ENCODE results near the gene EPHB6. TPM values are rescaled to one million over a fixed set of nuclear protein-coding genes. Genes with fewer than 3 reads are reported as not detected.

EPHB6 gene
- polyA plus RNA-seq, 1 experiment, result 0.51 TPM

DNA sequence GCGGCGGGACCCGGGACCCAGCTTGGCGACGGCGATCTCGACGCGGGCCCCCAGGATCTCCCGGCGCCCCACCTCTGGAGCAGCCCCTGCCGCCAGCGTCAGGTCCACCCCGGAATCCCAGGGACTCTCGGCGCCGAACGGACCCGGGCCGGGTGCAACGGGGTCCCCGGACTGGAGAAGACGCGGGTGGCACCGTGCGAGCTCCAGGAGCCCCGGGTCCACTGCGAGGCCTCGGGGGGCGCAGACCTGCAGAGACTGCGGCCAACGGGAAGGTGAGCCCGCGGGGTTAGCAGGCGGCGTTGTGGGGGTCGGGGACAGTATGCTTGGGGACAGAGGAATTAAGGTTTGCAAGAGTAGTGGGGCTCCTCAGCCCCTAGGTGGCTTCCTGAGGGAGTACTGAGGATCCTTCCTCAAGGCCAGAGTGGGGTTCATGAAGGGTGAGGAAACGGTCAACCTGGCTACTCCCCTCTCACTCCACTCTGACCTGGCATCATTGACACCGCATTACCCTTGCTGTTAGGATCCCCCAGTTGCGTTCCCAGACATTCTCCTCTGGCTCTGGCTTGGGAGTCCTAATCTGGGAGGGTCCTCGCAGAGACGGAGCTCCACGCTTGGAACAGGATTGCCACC lies 353 bp downstream of the EPHB6 start:
- Histone ChIP-seq H3K9me3 (ENCODE audit: control insufficient read depth, insufficient read depth, low read length) (no peaks in the 10 kb centered on the region; the same call in 1 of the 2 replicates), H3K27me3 (ENCODE audit: control insufficient read depth, insufficient read depth, low read length) (peaks cover 13% of the 10 kb centered on the region), H3K27ac (ENCODE audit: low read depth, low read length) (no peak overlapping the region), H3K4me3 (ENCODE audit: low read depth, low read length) (peak overlapping the region; percentile 72)
- POLR2A ChIA-PET, result no interaction called here
- no peak for DNase-seq (ENCODE audit: low read depth, low spot score)
- TF ChIP-seq, protein P1, sequence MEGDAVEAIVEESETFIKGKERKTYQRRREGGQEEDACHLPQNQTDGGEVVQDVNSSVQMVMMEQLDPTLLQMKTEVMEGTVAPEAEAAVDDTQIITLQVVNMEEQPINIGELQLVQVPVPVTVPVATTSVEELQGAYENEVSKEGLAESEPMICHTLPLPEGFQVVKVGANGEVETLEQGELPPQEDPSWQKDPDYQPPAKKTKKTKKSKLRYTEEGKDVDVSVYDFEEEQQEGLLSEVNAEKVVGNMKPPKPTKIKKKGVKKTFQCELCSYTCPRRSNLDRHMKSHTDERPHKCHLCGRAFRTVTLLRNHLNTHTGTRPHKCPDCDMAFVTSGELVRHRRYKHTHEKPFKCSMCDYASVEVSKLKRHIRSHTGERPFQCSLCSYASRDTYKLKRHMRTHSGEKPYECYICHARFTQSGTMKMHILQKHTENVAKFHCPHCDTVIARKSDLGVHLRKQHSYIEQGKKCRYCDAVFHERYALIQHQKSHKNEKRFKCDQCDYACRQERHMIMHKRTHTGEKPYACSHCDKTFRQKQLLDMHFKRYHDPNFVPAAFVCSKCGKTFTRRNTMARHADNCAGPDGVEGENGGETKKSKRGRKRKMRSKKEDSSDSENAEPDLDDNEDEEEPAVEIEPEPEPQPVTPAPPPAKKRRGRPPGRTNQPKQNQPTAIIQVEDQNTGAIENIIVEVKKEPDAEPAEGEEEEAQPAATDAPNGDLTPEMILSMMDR (IDR thresholded peaks at IDR 0.05; ENCODE audit: low read depth, low read length), result no peak
- CTCF ChIA-PET, result interaction anchor here (0.6 to 1.6 kb wide), 4 partner anchors 9 to 409 kb away, joined by 3 to 8 read pairs (median 4); no protein-coding TSS in a partner anchor

GRCh38 chr7:142855756-142856564 lies 1.1 kb downstream of the EPHB6 start:
- CTCF ChIA-PET, result no interaction called here
- Histone ChIP-seq H3K27me3 (ENCODE audit: control insufficient read depth, insufficient read depth, low read length) (peaks cover 13% of the 10 kb centered on the region), H3K27ac (ENCODE audit: low read depth, low read length) (no peak overlapping the region), H3K4me3 (ENCODE audit: low read depth, low read length) (peak overlapping the region; percentile 72; the same call in 1 of the 2 replicates), H3K9me3 (ENCODE audit: control insufficient read depth, insufficient read depth, low read length) (no peaks in the 10 kb centered on the region; the same call in 1 of the 2 replicates)
- DNase-seq (ENCODE audit: low read depth, low spot score), result no peak
- TF ChIP-seq, protein P1 (IDR thresholded peaks at IDR 0.05; ENCODE audit: low read depth, low read length), result no peak
- POLR2A ChIA-PET, result no interaction called here

DNA sequence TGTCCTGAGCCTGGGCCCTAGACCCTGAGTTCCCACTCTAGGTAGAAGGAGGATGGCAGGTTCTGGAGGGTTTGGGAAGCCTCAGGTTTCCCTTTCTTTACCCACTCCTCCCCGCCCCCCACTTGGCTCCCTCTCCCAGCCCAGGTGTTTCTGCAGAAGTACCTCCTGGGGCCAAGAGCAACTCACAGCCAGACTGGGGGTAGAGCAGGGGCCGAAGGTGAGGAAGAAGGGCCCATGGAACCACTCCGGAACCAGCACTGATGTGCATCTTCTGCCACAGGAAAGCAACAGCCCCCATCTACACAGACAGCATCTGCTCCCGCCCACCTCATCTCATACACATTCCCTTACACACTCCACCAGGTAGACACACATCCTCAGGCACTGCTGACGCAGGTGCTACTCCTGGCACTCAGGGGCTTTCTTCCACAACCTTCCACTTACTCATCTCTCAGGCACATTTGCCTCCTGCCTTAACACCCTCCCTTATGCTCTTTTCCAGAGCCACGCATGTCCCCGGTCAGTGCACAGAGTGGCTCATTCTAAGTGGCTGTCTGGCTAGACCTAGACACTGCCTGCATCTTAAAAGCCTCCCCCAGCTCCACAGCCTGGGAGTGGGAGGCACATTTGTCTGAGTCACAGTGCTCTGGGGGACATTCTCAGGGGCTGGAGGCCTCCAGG lies 1.8 kb downstream of the EPHB6 start:
- POLR2A ChIA-PET, result no interaction called here

DNA sequence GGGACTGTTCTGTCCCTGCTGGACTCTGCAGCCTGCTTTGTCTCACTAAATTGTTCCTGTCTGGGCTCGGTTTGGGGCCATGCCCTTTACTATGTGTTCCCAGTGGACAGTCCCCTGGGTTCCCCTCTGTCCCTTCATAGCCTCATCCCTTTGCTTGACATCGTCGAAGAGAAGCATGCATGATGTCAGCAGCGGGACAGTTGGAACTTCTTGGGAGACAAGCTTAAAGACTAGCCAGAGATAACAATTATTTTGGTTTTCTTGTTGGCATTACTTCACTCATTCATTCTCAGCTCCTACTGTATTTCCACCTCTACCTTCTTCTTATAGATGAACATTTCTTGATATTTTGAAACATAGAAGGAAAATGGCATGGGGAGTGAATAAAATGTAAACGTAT lies 2.7 kb downstream of the EPHB6 start:
- Histone ChIP-seq H3K27me3 (ENCODE audit: control insufficient read depth, insufficient read depth, low read length) (peaks cover 13% of the 10 kb centered on the region), H3K27ac (ENCODE audit: low read depth, low read length) (no peak overlapping the region), H3K4me3 (ENCODE audit: low read depth, low read length) (no peak overlapping the region), H3K9me3 (ENCODE audit: control insufficient read depth, insufficient read depth, low read length) (no peaks in the 10 kb centered on the region; the same call in 1 of the 2 replicates)
- POLR2A ChIA-PET, result no interaction called here
- CTCF ChIA-PET, result no interaction called here
- TF ChIP-seq, protein P1 (IDR thresholded peaks at IDR 0.05; ENCODE audit: low read depth, low read length), result no peak
- DNase-seq (ENCODE audit: low read depth, low spot score), result no peak

More for the DNA sequence above, 1.8 kb downstream of the EPHB6 start:
- Histone ChIP-seq H3K27me3 (ENCODE audit: control insufficient read depth, insufficient read depth, low read length) (peaks cover 13% of the 10 kb centered on the region), H3K4me3 (ENCODE audit: low read depth, low read length) (no peak overlapping the region), H3K27ac (ENCODE audit: low read depth, low read length) (no peak overlapping the region), H3K9me3 (ENCODE audit: control insufficient read depth, insufficient read depth, low read length) (no peaks in the 10 kb centered on the region; the same call in 1 of the 2 replicates)
- TF ChIP-seq, protein P1 (IDR thresholded peaks at IDR 0.05; ENCODE audit: low read depth, low read length), result no peak
- DNase-seq (ENCODE audit: low read depth, low spot score), result no peak
- CTCF ChIA-PET, result no interaction called here
